ENCODE data around the gene EXD3.

DNA sequence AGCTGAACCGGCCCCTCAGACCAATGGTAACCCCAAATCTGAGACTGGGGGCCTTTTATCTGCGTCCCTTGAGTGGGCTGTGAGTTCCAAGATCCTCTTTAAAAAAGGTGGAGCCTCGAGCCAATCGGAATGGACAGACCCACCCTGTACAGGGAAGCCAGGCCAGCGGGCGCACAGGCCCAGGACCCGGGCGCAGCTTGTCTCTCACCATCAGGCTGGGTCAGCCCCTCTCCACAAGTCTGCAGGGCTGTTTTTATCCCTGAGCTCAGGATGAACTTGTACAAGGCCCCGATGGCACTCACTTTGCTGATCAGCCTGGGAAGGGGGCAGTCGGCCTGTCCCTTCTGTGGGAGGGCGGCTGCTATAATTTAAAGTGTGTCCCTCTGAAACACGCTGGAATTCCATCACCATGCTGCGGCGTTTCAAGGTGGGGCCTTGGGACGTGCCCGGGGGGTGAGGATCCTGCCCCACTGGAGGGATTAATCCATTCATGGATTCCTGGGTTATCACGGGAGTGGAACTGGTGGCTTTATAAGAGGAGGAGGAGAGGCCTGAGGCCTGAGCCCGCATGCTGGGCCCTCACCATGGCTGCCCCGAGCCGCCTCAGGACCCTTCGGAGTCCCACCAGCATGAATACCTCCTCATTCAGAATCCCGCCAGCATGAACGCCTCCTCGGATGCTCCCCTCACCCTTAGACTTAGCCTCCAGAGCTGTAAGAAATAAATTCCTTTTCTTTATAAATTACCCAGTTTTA, 14.1 kb downstream of the EXD3 start:
- TF ChIP-seq POLR2A (IDR thresholded peaks at IDR 0.05; ENCODE audit: low read depth, low read length) (no peak), CTCF (conservative IDR thresholded peaks at IDR 0.05; ENCODE audit: low read depth, low read length) (no peak), SMC3 (IDR thresholded peaks at IDR 0.05; ENCODE audit: low read depth, low read length) (no peak), RFX5 (IDR thresholded peaks at IDR 0.05; ENCODE audit: low read depth, low read length) (no peak), CEBPB (IDR thresholded peaks at IDR 0.05; ENCODE audit: low read depth, low read length) (no peak), RAD21 (IDR thresholded peaks at IDR 0.05; ENCODE audit: low read length) (no peak), MAZ (IDR thresholded peaks at IDR 0.05; ENCODE audit: borderline replicate concordance, low read depth, low read length) (no peak), NFE2L2 (IDR thresholded peaks at IDR 0.05; ENCODE audit: low read depth, low read length) (no peak), ELK1 (IDR thresholded peaks at IDR 0.05; ENCODE audit: borderline replicate concordance, low read depth, low read length) (no peak), RCOR1 (IDR thresholded peaks at IDR 0.05; ENCODE audit: insufficient replicate concordance, low read length) (no peak)
- TF ChIP-seq, protein P1, sequence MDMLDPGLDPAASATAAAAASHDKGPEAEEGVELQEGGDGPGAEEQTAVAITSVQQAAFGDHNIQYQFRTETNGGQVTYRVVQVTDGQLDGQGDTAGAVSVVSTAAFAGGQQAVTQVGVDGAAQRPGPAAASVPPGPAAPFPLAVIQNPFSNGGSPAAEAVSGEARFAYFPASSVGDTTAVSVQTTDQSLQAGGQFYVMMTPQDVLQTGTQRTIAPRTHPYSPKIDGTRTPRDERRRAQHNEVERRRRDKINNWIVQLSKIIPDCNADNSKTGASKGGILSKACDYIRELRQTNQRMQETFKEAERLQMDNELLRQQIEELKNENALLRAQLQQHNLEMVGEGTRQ (IDR thresholded peaks at IDR 0.05; ENCODE audit: low read depth, low read length) = no peak

All from IMR-90 (cell line).